ENCODE data around the gene POC1A. TPM values are rescaled to one million over a fixed set of nuclear protein-coding genes. Genes with fewer than 3 reads are reported as not detected.
"Not testable (repeated sequence)": the region's sequence is repeated elsewhere in the genome, so short reads cannot be mapped to it uniquely, and the experiment has no call there.

POC1A gene
- total and polyA plus RNA-seq, 10 of the 15 experiments (the other 5 are each of a cell fraction or from before 2014, with no cell fraction given), result 8.5 to 49.8 (median 23.5) TPM

DNA sequence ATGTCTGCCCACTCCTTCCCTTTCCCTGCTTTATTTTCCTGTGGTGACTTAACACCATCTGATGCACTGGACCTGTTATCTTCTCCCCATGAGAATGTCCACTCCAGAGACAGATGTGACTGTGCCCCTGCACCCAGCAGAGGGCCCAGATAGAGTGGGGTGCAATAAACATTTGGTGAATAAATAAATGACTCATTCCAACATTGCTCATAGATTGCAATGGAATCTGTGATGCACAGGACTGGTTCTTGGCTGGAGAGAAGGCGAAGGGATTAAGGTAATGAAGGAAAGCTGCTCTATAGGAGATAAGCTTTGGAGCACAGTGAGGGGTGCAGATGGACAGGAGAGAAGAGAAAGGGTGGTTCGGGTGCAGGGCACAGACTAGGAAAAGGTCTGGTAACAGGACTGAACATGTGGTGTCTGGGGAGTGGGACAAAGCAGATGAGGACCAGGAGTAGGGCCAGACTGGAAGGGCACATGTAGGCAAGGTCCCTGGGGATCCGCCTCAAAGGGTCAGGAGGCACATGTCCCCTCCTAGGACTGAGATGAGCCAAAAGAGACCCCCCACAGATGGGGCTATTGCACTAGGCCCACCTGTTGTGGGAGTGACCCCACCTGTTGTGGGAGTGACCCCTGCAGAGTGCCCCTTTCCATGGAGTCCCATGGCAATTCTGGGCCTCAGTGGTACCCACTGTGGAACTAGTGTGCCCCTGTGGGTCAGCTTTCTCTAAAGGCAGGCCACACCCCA, 17.5 kb upstream of the POC1A start:
- no peak for DNase-seq (ENCODE audit: low read depth, low spot score)
- no peak overlapping the region for H2AFZ ChIP-seq (ENCODE audit: control insufficient read depth, low read depth, low read length)
- in situ Hi-C loops (cut with MboI) (no loop called here), intact Hi-C loops (cut with micrococcal nuclease; ENCODE audit: unreplicated experiment) (no loop called here)
- ChIA-PET RAD21 (ENCODE audit: unreplicated experiment) (no interaction called here), SMC1A (ENCODE audit: uncharacterized antibody, unreplicated experiment) (no interaction called here), POLR2A (no interaction called here), CTCF (interaction anchor here (1.1 to 1.2 kb wide), 2 partner anchors 32 to 49 kb away, joined by 3 to 4 read pairs; no protein-coding TSS in a partner anchor)
- no peaks in the 10 kb centered on the region for H3K9me3 ChIP-seq (replicated peaks; ENCODE audit: control insufficient read depth, insufficient read depth, low read length)
- no peak overlapping the region for H3K4me3 ChIP-seq
- H3K27ac ChIP-seq (ENCODE audit: control insufficient read depth, insufficient read depth), result no peak overlapping the region
- no peaks in the 10 kb centered on the region for H3K27me3 ChIP-seq (replicated peaks in 1 of 2; ENCODE audit: control insufficient read depth in 2 of 2, insufficient read depth in 2 of 2, low read length in 1 of 2)
- no peaks in the 10 kb centered on the region for H3K79me2 ChIP-seq (ENCODE audit: control insufficient read depth, insufficient read depth, low read length)
- H3K9ac ChIP-seq (ENCODE audit: control insufficient read depth, insufficient read depth, low read length), result no peak overlapping the region
- H3K4me2 ChIP-seq (ENCODE audit: control insufficient read depth, insufficient read depth), result no peak overlapping the region
- TF ChIP-seq NFIC (IDR thresholded peaks at IDR 0.05; ENCODE audit: low read depth, low read length), result no peak
- no peak for TF ChIP-seq TARDBP (IDR thresholded peaks at IDR 0.05; ENCODE audit: borderline replicate concordance)
- no peak for TF ChIP-seq STAT1 (conservative IDR thresholded peaks at IDR 0.05)
- no peak for TF ChIP-seq RCOR1 (conservative IDR thresholded peaks at IDR 0.05; ENCODE audit: low read depth, low read length)
- no peak for TF ChIP-seq HDGF (IDR thresholded peaks at IDR 0.05)
- TF ChIP-seq MXI1 (IDR thresholded peaks at IDR 0.05; ENCODE audit: low read depth, low read length), result no peak
- TF ChIP-seq MYB (IDR thresholded peaks at IDR 0.05; ENCODE audit: borderline replicate concordance, low read depth, low read length), result no peak
- TF ChIP-seq CHD2 (IDR thresholded peaks at IDR 0.05; ENCODE audit: borderline replicate concordance, low read depth, low read length), result no peak
- no peak for FAIRE-seq
- ATAC-seq, result no peak
- no peaks in the 10 kb centered on the region for H4K20me1 ChIP-seq (ENCODE audit: control insufficient read depth, insufficient read depth)
- H3K4me1 ChIP-seq (ENCODE audit: control insufficient read depth, insufficient read depth, low read length), result no peaks in the 10 kb centered on the region
- WGBS (ENCODE audit: insufficient coverage, insufficient replicate concordance, low lambda C conversion rate, missing lambda C conversion rate), result 46% methylated on average over 3 of the region's 3 CpGs
- H3K36me3 ChIP-seq (ENCODE audit: control insufficient read depth in 2 of 2, insufficient read depth in 2 of 2, low read length in 1 of 2), result no peaks in the 10 kb centered on the region
- BruUV-seq (replicated peaks), result no TSS peak

DNA sequence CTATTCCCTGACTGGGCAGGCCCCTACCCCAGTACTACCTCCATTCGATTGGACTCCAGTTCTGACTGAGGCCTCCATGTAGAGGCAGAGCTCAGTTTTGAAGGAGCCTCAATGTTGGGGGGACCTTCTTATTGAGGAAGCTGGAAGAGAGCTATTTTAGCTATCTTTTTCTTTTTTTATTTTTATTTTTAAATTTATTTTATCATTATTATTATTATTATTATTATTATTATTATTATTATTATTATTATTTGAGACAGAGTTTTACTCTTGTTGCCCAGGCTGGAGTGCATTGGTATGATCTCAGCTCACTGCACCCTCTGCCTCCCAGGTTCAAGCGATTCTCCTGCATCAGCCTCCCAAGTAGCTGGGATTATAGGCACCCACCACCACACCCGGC, 16.0 kb upstream of the POC1A start:
- ATAC-seq; H3K4me2 ChIP-seq (ENCODE audit: control insufficient read depth, insufficient read depth); H3K27me3 ChIP-seq (replicated peaks in 1 of 2; ENCODE audit: control insufficient read depth in 2 of 2, insufficient read depth in 2 of 2, low read length in 1 of 2); BruUV-seq (replicated peaks); H3K36me3 ChIP-seq (ENCODE audit: control insufficient read depth in 2 of 2, insufficient read depth in 2 of 2, low read length in 1 of 2); FAIRE-seq; H3K4me1 ChIP-seq (ENCODE audit: control insufficient read depth, insufficient read depth, low read length); H3K4me3 ChIP-seq; H3K27ac ChIP-seq (ENCODE audit: control insufficient read depth, insufficient read depth); H3K79me2 ChIP-seq (ENCODE audit: control insufficient read depth, insufficient read depth, low read length); intact Hi-C loops (cut with micrococcal nuclease; ENCODE audit: unreplicated experiment); in situ Hi-C loops (cut with MboI); H2AFZ ChIP-seq (ENCODE audit: control insufficient read depth, low read depth, low read length); DNase-seq (ENCODE audit: low read depth, low spot score); H4K20me1 ChIP-seq (ENCODE audit: control insufficient read depth, insufficient read depth); H3K9ac ChIP-seq (ENCODE audit: control insufficient read depth, insufficient read depth, low read length); H3K9me3 ChIP-seq (replicated peaks; ENCODE audit: control insufficient read depth, insufficient read depth, low read length): not testable (repeated sequence)
- 63% methylated on average over 3 of the region's 3 CpGs for WGBS (ENCODE audit: insufficient coverage, insufficient replicate concordance, low lambda C conversion rate, missing lambda C conversion rate)
- ChIA-PET SMC1A (ENCODE audit: uncharacterized antibody, unreplicated experiment) (interaction anchor here (0.7 to 1.2 kb wide), 2 partner anchors 13 to 29 kb away, joined by 3 read pairs; no protein-coding TSS in a partner anchor), POLR2A (interaction anchor here (0.6 to 1.0 kb wide), 3 partner anchors 9 to 31 kb away, joined by 3 to 4 read pairs (median 3); no protein-coding TSS in a partner anchor), RAD21 (ENCODE audit: unreplicated experiment) (interaction anchor here (0.8 to 1.3 kb wide), 3 partner anchors 18 to 228 kb away, joined by 3 to 4 read pairs (median 3); partner anchors contain the start of genes PARP3 and RRP9), CTCF (interaction anchor here (0.6 to 0.7 kb wide), 3 partner anchors 13 to 37 kb away, joined by 3 read pairs; no protein-coding TSS in a partner anchor)

All from GM12878 (cell line).